IMR-90 (cell line): ENCODE results near the gene ESRRG. TPM values are rescaled to one million over a fixed set of nuclear protein-coding genes. Genes with fewer than 3 reads are reported as not detected.

ENCODE experiments used
- ATAC-seq: fragments of 200-7000 bp; cut with Tn5 transposase; 2 replicates; pipeline ENCODE4 v1.9.1; 2020; ENCODE audit warnings: low read depth, mild to moderate bottlenecking, moderate library complexity
- BruUV-seq: library from RNA; stranded (reverse); fragments of 400-500 nt; replicated peaks from 2 replicates; lab custom pipeline; 2021; lab: Mats Ljungman, UMichigan
- CTCF ChIA-PET: fragments of 300-600 bp; formaldehyde crosslinking; extraction: SDS; loops from one replicate; lab custom pipeline; 2021; ENCODE audit warnings: antibody characterized with exemption; lab: Yijun Ruan, JAX
- POLR2A ChIA-PET: fragments of 300-600 bp; sonication (Branson Sonifier 250); formaldehyde crosslinking; loops from one replicate; lab custom pipeline; 2022; ENCODE audit warnings: antibody characterized with exemption; ENCODE audit not compliant: unreplicated experiment; lab: Charles Lee
- DNase-seq: peaks from one replicate; pipeline ENCODE4 v3.0.0; 2013
- H2AFZ ChIP-seq: replicated peaks from 2 replicates; pipeline ENCODE3; 2013; ENCODE audit warnings: low read length, mild to moderate bottlenecking; ENCODE audit not compliant: poor library complexity
- H2AK5ac ChIP-seq: 2 replicates; pipeline ENCODE4 v1.6.1; 2013; ENCODE audit warnings: low read depth, low read length, inconsistent platforms
- H2AK9ac ChIP-seq: replicated peaks from 2 replicates; pipeline ENCODE3; 2013; ENCODE audit warnings: mild to moderate bottlenecking, low read depth, low read length, moderate library complexity; ENCODE audit not compliant: poor library complexity
- H2BK120ac ChIP-seq: 2 replicates; pipeline ENCODE4 v1.6.1; 2013; ENCODE audit warnings: low read depth, low read length, inconsistent platforms
- H2BK15ac ChIP-seq: 3 replicates; pipeline ENCODE4 v1.6.1; 2013; ENCODE audit warnings: low read depth, low read length, inconsistent platforms
- H2BK20ac ChIP-seq: 2 replicates; pipeline ENCODE4 v1.6.1; 2013; ENCODE audit warnings: low read depth, mild to moderate bottlenecking, inconsistent platforms, low read length, moderate library complexity
- H2BK5ac ChIP-seq: 2 replicates; pipeline ENCODE4 v1.6.1; 2013; ENCODE audit warnings: mild to moderate bottlenecking, low read depth, low read length, inconsistent platforms; ENCODE audit not compliant: poor library complexity, severe bottlenecking
- H3K14ac ChIP-seq: replicated peaks from 2 replicates; pipeline ENCODE4 v1.6.1; 2013; ENCODE audit warnings: low read depth, low read length, inconsistent platforms
- H3K18ac ChIP-seq: 2 replicates; pipeline ENCODE4 v1.6.1; 2013; ENCODE audit warnings: low read depth, low read length, control low read depth
- H3K23ac ChIP-seq: 2 replicates; pipeline ENCODE4 v1.6.1; 2013; ENCODE audit warnings: low read depth, low read length, inconsistent platforms
- H3K27ac ChIP-seq: 2 replicates; pipeline ENCODE4 v1.5.1; 2013; ENCODE audit warnings: mild to moderate bottlenecking, control low read depth, low read length; ENCODE audit not compliant: insufficient read depth
- H3K27me3 ChIP-seq: 2 replicates; pipeline ENCODE4 v1.6.1; 2013; ENCODE audit warnings: low read length; ENCODE audit not compliant: control insufficient read depth, insufficient read depth
- H3K36me3 ChIP-seq: 2 replicates; pipeline ENCODE4 v1.6.1; 2013; ENCODE audit warnings: low read length, mixed read lengths; ENCODE audit not compliant: control insufficient read depth, insufficient read depth
- H3K4ac ChIP-seq: 2 replicates; pipeline ENCODE4 v1.6.1; 2013; ENCODE audit warnings: low read depth, low read length, inconsistent platforms
- H3K4me1 ChIP-seq: 2 replicates; pipeline ENCODE4 v1.6.1; 2013; ENCODE audit warnings: low read length, mixed read lengths; ENCODE audit not compliant: control insufficient read depth, insufficient read depth
- H3K4me2 ChIP-seq: 2 replicates; pipeline ENCODE4 v1.6.1; 2013; ENCODE audit warnings: low read depth, mild to moderate bottlenecking, control low read depth, low read length, moderate library complexity
- H3K4me3 ChIP-seq: 2 replicates; pipeline ENCODE4 v1.5.1; 2013; ENCODE audit warnings: low read depth, mild to moderate bottlenecking, control low read depth, low read length, moderate library complexity; ENCODE audit not compliant: insufficient read depth
- H3K56ac ChIP-seq: 2 replicates; pipeline ENCODE4 v1.6.1; 2013; ENCODE audit warnings: low read length, inconsistent platforms; ENCODE audit not compliant: insufficient read depth; ENCODE audit errors: extremely low read depth
- H3K79me1 ChIP-seq, 2 experiments: 2 replicates each; pipeline ENCODE4 v1.6.1; 2013; ENCODE audit warnings: low read length in 2 of 2, inconsistent platforms in 1 of 2, low read depth in 1 of 2
- H3K9ac ChIP-seq: 2 replicates; pipeline ENCODE4 v1.6.1; 2013; ENCODE audit warnings: low read depth, low read length, control low read depth
- H3K9me1 ChIP-seq: 2 replicates; pipeline ENCODE4 v1.6.1; 2013; ENCODE audit warnings: low read length, inconsistent platforms; ENCODE audit not compliant: insufficient read depth
- H3K9me3 ChIP-seq: 2 replicates; pipeline ENCODE4 v1.6.1; 2013; ENCODE audit warnings: low read length; ENCODE audit not compliant: control insufficient read depth, insufficient read depth
- H4K20me1 ChIP-seq: 2 replicates; pipeline ENCODE4 v1.6.1; 2013; ENCODE audit warnings: low read length, inconsistent platforms; ENCODE audit not compliant: insufficient read depth
- H4K5ac ChIP-seq: 2 replicates; pipeline ENCODE4 v1.6.1; 2013; ENCODE audit warnings: mild to moderate bottlenecking, low read depth, low read length, control low read depth
- H4K8ac ChIP-seq, 2 experiments: 2 replicates each; pipeline ENCODE4 v1.6.1; 2013; ENCODE audit warnings: low read depth in 2 of 2, low read length in 2 of 2, control low read depth in 1 of 2, inconsistent platforms in 1 of 2
- H4K91ac ChIP-seq: 2 replicates; pipeline ENCODE4 v1.6.1; 2013; ENCODE audit warnings: low read depth, low read length, inconsistent platforms; ENCODE audit not compliant: insufficient read depth
- CEBPB ChIP-seq: IDR thresholded peaks from 2 replicates; pipeline ENCODE4 v1.6.1; 2012; ENCODE audit warnings: low read depth, low read length, improper control_type of control experiment
- FOS ChIP-seq: fragments of 150-350 bp; IDR thresholded peaks from 2 replicates; pipeline ENCODE4 v1.6.1; 2016; ENCODE audit warnings: low read depth, low read length
- NFE2L2 ChIP-seq: fragments of 150-350 bp; IDR thresholded peaks from 2 replicates; pipeline ENCODE4 v1.6.1; 2016; ENCODE audit warnings: low read depth, mild to moderate bottlenecking, low read length
- RAD21 ChIP-seq: IDR thresholded peaks from 2 replicates; pipeline ENCODE4 v1.6.1; 2012; ENCODE audit warnings: low read length, improper control_type of control experiment
- WGBS, 2 experiments: methylation state at CpG; one replicate each; pipeline versions ENCODE4 v1.1.5 to v1.1.7; 2013; ENCODE audit warnings: missing lambda C conversion rate in 2 of 2; ENCODE audit not compliant: insufficient read length in 1 of 2; ENCODE audit errors: extremely low coverage in 2 of 2; 5-methylcytosine and 5-hydroxymethylcytosine counted together
- dilution Hi-C: fragments of 300-500 bp; cut with HindIII; formaldehyde crosslinking; loops from one replicate; pipeline ENCODE4 v1.14.3; 2018; ENCODE audit warnings: low sequenced_read_pairs; ENCODE audit not compliant: unreplicated experiment
- in situ Hi-C: fragments of 300-500 bp; cut with MboI; formaldehyde crosslinking; loops from 3 replicates; pipeline ENCODE4 v1.14.3; 2019; ENCODE audit warnings: low sequenced_read_pairs, inconsistent platforms, mixed read lengths
- intact Hi-C: fragments of 100-400 bp; cut with micrococcal nuclease; formaldehyde crosslinking; loops from 2 replicates; pipeline ENCODE4 v1.10.0; 2022
- polyA plus RNA-seq, 3 experiments: library from polyadenylated mRNA; depleted of rRNA; stranded (reverse); fragments of >200 nt; gene quantifications; 2 replicates each; pipeline ENCODE4 v1.2.3, GENCODE V29; 2012; ENCODE audit warnings: low replicate concordance in 1 of 3
- total RNA-seq: library from RNA; depleted of rRNA; stranded (reverse); fragments of >200 nt; gene quantifications from 2 replicates; pipeline ENCODE4 v1.2.3, GENCODE V29; 2012
- TF ChIP-seq, protein P1 (sequence below): conservative IDR thresholded peaks from 2 replicates; pipeline ENCODE4 v1.5.1; 2012; ENCODE audit warnings: mild to moderate bottlenecking, low read depth, low read length, improper control_type of control experiment

ESRRG gene
- total and polyA plus RNA-seq, 2 of the 4 experiments (the other 2 are of a cell fraction): 0.17 to 0.54 TPM

DNA sequence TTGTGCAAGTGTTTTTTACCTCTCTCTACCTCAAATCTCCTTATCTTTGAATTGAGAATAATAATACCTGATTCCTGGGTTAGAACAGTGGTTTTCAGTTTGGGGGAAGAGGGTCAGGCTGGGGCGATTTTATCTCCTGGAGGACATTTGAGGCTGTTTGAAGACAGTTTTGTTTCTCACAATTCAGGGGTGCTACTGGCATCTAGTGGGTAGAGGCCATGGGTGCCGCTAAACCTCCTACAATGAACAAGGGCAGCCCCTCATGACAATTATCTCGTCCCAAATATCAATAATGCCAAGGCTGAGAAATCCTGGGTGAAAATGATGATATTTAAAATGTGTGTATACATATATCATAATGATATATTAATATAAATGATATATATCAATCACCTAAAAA, 160.8 kb downstream of the ESRRG start:
- no peak overlapping the region for H3K9ac ChIP-seq
- no peak overlapping the region for H4K8ac ChIP-seq

More for the DNA sequence above, 160.8 kb downstream of the ESRRG start:
- Histone ChIP-seq H2AK5ac (no peak overlapping the region), H4K91ac (no peak overlapping the region), H2AK9ac (no peak overlapping the region), H2BK5ac (no peak overlapping the region), H4K20me1 (no peaks in the 10 kb centered on the region), H3K27me3 (no peaks in the 10 kb centered on the region), H3K36me3 (no peaks in the 10 kb centered on the region), H3K4me2 (no peak overlapping the region), H2BK120ac (no peak overlapping the region; the same call in 1 of the 2 replicates), H3K18ac (no peak overlapping the region), H2BK15ac (no peak overlapping the region), H3K14ac (no peak overlapping the region), H3K4me1 (no peaks in the 10 kb centered on the region), H4K5ac (0 out of 2 replicates have a peak overlapping the region, but pooled peaks have one; percentile 20), H3K4me3 (no peak overlapping the region), H3K27ac (no peak overlapping the region), H3K9me1 (no peaks in the 10 kb centered on the region), H2BK20ac (peak overlapping the region; percentile 64), H3K4ac (no peak overlapping the region), H3K79me1 (no peaks in the 10 kb centered on the region), H3K56ac (no peak overlapping the region; the same call in 1 of the 2 replicates), H3K9me3 (no peaks in the 10 kb centered on the region), H3K23ac (no peak overlapping the region), H2AFZ (no peak overlapping the region)
- POLR2A ChIA-PET: no interaction called here
- intact Hi-C loops: loop anchor here (5.0 kb wide), 1 partner anchor 740 kb away; no protein-coding TSS in a partner anchor
- in situ Hi-C loops: loop anchor here (25.0 kb wide), 1 partner anchor 575 kb away; no protein-coding TSS in a partner anchor
- DNase-seq (peak; percentile 1), ATAC-seq (no peak)
- BruUV-seq: no TSS peak
- dilution Hi-C loops: no loop called here
- TF ChIP-seq RAD21 (peak; percentile 40), NFE2L2 (no peak), CEBPB (no peak), FOS (no peak)
- TF ChIP-seq, protein P1, sequence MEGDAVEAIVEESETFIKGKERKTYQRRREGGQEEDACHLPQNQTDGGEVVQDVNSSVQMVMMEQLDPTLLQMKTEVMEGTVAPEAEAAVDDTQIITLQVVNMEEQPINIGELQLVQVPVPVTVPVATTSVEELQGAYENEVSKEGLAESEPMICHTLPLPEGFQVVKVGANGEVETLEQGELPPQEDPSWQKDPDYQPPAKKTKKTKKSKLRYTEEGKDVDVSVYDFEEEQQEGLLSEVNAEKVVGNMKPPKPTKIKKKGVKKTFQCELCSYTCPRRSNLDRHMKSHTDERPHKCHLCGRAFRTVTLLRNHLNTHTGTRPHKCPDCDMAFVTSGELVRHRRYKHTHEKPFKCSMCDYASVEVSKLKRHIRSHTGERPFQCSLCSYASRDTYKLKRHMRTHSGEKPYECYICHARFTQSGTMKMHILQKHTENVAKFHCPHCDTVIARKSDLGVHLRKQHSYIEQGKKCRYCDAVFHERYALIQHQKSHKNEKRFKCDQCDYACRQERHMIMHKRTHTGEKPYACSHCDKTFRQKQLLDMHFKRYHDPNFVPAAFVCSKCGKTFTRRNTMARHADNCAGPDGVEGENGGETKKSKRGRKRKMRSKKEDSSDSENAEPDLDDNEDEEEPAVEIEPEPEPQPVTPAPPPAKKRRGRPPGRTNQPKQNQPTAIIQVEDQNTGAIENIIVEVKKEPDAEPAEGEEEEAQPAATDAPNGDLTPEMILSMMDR: peak; percentile 31
- CTCF ChIA-PET: interaction anchor here (1.4 kb wide), 1 partner anchor 341 kb away, joined by 4 read pairs; no protein-coding TSS in a partner anchor
- WGBS, 2 experiments: no CpG with 5 or more reads among the region's 3 CpGs
